Epidermal melanocyte (primary cell): ENCODE data around the gene SLC22A23.

Experiments
- DNase-seq: peaks from one replicate; pipeline ENCODE4 v3.0.0; 2011; ENCODE audit warnings: low spot score; ENCODE audit not compliant: insufficient read length

The SLC22A23 gene

GRCh38 chr6:3336859-3337515 lies 119.9 kb downstream of the SLC22A23 start:
- no peak for DNase-seq

- DNase-seq = no peak
Measured at GRCh38 chr6:3336066-3336786, 120.6 kb downstream of the SLC22A23 start.

GRCh38 chr6:3335169-3335568 lies 121.7 kb downstream of the SLC22A23 start:
- DNase-seq = no peak

GRCh38 chr6:3334555-3334954 lies 122.3 kb downstream of the SLC22A23 start:
- no peak for DNase-seq

- no peak for DNase-seq
Measured at GRCh38 chr6:3333263-3333662, 123.6 kb downstream of the SLC22A23 start.

GRCh38 chr6:3331971-3332370 lies 124.9 kb downstream of the SLC22A23 start:
- DNase-seq = no peak

GRCh38 chr6:3331494-3331893 lies 125.4 kb downstream of the SLC22A23 start:
- no peak for DNase-seq

- no peak for DNase-seq
Measured at GRCh38 chr6:3330199-3330598, 126.7 kb downstream of the SLC22A23 start.

GRCh38 chr6:3329393-3330051 lies 127.3 kb downstream of the SLC22A23 start:
- no peak for DNase-seq

- no peak for DNase-seq
Measured at GRCh38 chr6:3328796-3329195, 128.1 kb downstream of the SLC22A23 start.

- DNase-seq = peak; percentile 41
Measured at GRCh38 chr6:3328145-3328544, 128.7 kb downstream of the SLC22A23 start.

- no peak for DNase-seq
Measured at GRCh38 chr6:3327403-3327802, 129.4 kb downstream of the SLC22A23 start.

GRCh38 chr6:3326981-3327380 lies 129.9 kb downstream of the SLC22A23 start:
- no peak for DNase-seq

GRCh38 chr6:3326184-3326971 lies 130.5 kb downstream of the SLC22A23 start:
- DNase-seq = no peak

GRCh38 chr6:3325210-3325609 lies 131.6 kb downstream of the SLC22A23 start:
- no peak for DNase-seq

- peak; percentile 55 for DNase-seq
Measured at GRCh38 chr6:3324262-3324942, 132.4 kb downstream of the SLC22A23 start.

GRCh38 chr6:3323696-3324261 lies 133.1 kb downstream of the SLC22A23 start:
- DNase-seq = no peak

- no peak for DNase-seq
Measured at GRCh38 chr6:3323148-3323547, 133.7 kb downstream of the SLC22A23 start.

GRCh38 chr6:3322366-3322890 lies 134.4 kb downstream of the SLC22A23 start:
- no peak for DNase-seq

- DNase-seq = no peak
Measured at GRCh38 chr6:3321875-3322274, 135.0 kb downstream of the SLC22A23 start.

GRCh38 chr6:3321042-3321441 lies 135.8 kb downstream of the SLC22A23 start:
- no peak for DNase-seq
